Cortex of kidney (tissue), 1 donor: ENCODE measurements around the gene LAMA3.

Source experiments
- DNase-seq: peaks from one replicate; lab custom pipeline; 2025; lab: John Stamatoyannopoulos, UW

LAMA3 gene

DNA sequence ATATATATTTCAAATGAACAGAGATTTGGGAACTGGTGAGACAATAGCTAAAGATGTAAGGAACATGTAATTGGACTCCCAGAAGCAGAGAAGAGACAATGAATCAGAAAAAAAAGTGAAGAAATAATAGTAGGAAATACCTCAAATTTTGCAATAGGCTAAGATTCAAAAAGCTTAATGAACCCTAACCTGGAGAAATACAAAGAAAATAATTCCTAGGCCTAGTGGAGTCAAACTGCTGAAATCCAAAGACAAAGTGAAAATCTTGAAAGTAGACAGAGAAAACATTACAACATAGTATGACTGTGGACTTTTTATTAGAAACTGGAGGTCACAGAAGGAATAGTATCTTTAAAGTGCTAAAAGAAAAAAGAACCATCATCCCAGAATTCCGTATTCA, 76.7 kb downstream of the LAMA3 start:
- DNase-seq: no peak

DNA sequence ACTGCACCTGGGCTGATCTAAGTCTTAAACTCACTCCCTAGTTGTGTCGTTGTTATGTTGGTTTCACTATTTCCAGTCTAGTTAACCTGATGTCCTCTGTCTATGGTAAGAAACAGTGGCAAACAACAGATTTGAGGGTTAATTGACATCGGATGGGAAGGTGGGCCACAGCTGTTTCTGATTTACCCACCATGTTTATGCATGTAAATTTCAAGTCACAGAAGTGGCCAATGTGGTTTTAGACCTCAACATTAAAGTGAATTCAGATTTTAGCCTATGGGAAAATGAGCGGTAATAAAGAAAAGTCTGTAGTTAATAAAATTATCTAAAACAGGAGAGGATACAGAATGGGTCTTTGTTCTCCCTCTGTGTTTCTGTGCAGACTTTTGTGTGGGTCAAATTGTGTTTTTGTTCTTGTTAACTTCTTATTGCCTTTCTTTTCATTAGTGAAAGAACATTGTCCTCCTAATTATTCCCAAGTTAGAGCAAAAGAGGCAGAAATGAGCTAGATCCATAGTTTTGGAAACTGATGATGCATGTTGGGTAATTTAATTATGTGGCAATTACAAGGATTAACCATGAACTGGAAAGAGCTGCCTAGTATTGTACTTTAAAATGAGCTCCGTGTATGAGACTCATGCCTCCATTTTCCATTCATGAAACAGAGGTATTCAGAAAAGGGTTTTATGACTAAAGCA, 83.2 kb downstream of the LAMA3 start:
- DNase-seq: no peak

DNA sequence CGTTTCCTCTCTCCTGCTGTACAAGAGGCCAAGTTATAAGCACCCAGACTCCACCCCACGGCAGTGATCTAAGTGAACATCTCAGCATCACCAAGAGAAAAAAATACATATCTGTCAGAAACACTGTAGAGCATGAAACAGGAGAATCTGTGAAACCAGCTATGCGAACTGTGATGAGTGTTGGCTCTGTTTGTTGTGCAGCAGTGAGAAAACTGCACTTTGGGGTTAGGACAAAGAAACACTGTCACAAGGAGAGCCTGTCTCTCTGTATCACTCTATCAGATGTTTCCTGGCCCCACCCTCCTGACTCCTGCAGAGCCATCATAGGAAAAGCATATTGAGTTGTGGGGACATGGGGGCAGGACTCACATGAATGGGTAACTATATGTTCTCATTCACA, 87.1 kb downstream of the LAMA3 start:
- DNase-seq: no peak

DNA sequence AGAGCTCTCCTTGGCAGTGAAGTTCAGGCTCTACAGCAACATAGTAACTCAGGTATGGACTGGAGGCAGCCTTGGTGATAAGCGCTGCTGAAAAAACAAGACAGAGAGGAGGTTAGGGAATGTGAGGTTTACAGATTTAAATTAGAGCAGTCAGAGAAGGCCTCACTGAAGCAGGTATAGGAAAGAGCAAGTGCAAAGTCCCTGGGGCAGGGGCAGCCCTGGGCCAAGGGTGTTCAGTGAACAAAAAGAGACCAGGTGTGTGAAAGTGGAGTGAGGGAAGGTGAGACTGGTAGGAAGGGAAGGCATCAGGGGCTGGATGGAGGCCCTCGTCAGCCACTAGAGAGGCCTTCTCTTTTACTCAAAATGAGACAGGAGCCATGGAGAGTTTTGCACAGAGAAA, 89.6 kb downstream of the LAMA3 start:
- DNase-seq: no peak

DNA sequence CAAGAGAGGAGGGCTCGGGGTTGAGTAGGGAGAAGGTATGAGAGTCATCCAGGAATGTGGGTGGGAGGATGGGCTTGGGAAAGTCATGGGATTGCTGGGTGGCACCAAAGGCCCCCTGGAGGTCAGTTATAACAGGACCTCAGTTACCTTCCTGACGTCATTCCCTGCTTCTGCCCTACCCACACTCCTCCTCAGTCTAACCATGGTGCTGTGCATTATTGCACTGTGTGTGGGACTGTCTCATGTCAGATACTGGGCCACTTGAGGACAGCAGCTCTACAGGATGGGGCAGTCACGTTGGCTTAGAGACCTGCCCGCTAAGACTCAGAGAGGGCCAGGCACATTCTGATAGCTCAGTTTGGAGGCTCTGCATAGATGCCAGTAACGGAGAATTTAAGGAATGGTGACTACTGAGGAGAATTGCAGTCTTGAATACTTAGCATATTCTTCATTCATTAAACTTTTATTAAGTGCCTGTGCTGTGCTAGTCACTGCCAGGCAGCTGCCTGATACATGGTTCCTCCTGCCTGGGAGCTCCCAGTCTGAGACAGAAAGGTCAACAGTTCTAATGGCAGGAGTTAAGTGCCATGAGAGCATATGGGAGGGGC, 90.5 kb downstream of the LAMA3 start:
- no peak for DNase-seq

DNA sequence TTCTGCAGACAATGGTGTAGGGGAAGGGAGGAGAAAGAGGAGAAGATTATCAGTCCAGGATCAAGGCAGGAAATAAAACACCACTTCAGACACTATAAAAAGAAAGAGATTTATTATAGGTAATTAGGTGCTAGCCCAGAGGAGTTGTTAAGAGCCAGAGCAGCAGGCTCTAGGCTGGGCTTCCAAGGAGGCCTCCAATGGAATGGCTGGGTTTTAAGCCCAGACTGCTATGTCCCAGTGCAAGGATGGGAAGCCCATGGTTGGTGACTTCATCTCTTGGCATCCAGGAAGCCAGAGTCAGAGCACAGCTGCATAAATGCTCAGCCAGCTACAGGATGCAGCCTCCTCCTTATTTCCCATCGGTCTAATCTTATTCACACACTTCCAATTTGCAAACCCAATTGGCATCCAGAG, 95.6 kb downstream of the LAMA3 start:
- DNase-seq: no peak

DNA sequence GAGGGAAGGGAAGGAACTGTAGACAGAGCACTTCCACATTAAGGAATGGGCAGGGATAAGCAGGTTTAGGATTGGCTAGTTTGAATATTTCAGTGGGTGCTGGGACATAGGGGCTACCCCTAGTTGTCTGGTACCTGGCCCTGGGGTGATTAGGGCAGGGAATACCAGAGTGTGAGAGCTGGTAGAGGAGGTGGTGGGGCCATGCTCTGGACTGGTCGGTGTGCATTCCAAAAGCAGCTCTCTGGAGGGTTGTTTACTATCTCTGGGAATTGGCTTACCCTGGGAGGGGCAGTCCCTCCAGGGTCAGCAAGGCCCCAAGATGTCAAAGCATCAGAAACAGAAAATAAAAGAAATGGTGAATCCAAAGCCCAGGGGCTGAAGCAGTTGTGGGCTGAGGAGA, 103.8 kb downstream of the LAMA3 start:
- no peak for DNase-seq

DNA sequence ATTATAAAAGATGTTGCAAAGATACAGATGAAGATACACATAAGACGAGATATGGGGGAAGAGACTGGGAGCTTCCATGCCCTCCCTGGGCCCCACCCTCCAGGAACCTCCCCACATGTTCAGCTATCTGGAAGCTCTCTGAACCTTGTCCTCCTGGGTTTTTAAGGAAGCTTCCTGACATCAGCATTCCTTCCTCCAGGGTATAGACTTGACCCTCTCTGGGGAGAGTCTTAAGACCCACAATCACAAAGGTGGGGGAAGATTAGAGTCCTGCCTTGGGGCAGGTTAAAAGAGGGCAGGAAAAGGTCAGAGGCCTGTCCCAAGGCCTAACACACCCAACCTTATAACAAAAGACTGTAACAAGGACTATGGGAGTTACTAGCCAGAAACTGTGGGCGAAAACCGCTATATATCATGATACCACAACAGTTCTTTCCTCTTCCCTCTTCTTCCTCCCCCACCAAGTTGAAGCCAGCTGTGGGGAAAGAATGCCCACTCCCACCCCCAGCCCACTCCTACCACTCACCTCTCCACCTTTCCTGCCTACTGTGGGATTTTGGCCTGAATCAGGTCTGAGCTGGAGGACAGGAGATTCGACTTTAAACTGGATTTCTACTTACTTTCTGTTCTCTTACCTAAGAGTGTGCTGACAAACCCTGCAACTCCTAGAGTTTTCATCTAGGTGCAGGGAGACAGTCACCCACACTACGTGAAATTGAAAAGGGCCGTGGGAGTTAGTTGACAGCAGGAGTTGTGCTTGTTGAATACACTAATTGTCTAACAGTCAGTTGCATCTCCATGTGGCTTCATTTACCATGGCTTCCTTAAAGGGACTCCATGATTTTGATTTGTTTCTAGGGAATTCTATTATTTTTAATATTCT, 105.0 kb downstream of the LAMA3 start:
- no peak for DNase-seq

DNA sequence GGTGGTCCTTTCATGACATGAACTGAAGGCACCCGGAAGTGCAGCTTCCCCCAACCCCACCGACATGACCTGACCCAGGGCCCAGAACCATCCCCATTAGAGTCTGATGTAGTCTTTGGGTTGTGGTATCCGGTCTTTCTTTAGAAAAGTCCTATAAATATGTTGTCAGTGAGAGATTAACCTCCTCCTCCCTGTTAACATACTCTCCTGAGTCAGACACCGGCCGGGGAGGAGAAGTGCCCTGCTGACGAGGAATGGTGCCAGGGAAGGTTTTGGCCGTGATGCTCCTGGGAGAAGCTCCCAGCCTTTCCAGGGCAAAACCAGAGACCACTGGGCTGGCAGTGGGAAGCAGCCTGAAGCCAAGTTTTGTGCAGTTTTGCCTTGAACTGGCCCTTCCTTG, 109.0 kb downstream of the LAMA3 start:
- no peak for DNase-seq

DNA sequence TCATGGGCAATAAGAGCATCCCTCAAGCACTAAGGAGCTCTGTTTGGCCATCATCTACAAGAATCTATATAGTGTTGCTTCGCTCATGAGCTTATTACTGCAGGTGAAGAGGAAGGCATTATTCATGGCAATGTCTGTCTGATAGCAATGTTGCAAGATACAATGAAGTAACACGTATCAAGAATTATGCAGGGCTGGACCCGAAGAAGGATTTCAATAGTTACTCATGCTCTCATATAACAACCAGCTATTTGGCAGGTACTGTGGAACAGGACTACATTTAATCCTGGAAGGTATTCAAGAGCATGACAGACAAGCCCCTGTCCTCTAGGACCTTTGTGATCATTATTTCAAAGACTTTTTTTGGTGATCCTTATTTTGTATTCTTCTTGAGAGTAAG, 109.6 kb downstream of the LAMA3 start:
- DNase-seq: no peak

DNA sequence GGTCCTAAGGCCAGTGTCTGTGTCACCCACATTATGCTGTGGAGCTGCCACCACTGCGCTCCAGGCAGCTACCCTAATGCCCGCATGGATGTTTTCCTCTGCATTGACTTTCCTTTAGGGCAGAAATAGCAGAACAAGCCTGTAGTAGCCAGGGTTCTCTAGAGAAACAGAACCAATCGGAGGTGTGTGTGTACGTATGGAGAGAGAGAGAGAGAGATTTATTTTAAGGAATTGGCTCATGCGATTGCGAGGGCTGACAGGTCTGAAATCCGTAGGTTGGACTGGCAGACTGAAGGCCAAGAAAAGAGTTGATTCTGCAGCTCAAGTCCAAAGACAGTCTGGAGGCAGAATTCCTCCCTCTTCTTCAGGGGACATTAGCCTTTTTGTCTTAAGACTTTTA, 110.3 kb downstream of the LAMA3 start:
- DNase-seq: no peak

DNA sequence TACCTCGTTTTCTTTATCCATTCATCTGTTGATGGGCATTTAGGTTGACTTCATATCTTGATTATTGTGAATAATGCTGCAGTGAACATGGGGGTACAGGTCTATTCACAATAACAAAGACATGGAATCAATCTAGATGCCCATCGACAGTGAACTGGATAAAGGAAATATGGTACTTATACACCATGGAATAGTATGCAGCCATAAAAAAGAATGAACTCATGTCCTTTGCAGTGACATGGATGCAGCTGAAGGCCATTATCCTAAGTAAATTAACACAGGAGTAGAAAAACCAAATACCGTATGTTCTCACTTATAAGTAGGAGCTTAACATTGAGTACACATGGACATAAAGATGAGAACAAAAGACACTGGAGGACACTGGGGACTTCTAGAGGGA, 111.6 kb downstream of the LAMA3 start:
- no peak for DNase-seq

DNA sequence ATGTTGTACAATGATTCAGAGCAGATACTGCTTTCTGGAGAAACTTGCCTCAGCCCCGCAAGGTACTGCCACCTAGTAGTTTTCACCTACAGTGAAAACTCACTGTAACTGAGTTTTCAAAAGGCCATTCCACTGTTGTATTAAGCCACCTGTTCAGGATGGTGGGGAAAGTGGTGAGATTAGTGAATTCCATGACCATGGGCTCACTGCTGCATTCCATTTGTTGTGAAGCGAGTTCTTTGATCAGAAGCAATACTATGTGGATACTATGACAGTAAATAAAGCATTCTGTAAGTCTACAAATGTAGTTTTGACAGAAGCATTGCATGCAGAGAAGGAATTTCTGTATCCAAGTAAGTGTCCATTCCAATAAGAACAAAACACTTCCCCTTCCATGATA, 113.6 kb downstream of the LAMA3 start:
- no peak for DNase-seq

DNA sequence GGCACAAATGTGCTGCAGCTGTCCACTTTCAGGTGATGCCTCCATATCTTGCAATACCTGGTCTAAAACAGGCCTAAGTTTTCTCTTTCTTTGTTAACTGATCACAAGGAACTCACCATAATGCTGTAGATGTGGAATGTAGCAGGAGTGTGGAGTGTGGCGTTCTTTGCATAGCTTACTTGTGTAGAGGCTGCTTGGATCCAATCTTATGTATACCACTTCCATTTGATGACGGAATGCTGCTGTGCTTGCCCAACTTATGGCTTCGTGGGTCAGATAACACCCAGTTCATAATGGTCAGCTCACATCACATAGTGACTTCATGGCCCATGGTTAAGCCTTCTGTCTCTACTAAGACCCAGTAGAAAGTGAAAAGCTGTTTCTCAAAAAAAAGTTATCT, 114.5 kb downstream of the LAMA3 start:
- DNase-seq: no peak

DNA sequence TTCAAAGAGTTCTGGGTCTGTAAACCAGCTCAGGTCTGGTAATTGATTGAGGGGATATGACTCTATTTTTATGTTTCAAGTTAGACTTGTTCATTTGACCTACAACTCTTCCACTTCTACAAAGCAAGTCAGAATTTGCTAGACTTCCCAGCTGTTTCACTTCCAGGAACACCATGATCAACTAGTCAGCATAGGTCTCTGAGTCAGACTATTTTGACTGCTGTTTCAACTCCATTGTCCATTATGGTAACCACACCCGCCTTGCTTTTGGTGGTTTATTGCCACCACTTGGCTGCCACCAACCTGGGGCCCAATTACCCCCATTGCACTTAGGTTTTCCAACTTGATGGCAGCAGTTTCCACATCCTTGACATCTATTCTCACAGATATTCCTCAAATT, 116.6 kb downstream of the LAMA3 start:
- DNase-seq: no peak

DNA sequence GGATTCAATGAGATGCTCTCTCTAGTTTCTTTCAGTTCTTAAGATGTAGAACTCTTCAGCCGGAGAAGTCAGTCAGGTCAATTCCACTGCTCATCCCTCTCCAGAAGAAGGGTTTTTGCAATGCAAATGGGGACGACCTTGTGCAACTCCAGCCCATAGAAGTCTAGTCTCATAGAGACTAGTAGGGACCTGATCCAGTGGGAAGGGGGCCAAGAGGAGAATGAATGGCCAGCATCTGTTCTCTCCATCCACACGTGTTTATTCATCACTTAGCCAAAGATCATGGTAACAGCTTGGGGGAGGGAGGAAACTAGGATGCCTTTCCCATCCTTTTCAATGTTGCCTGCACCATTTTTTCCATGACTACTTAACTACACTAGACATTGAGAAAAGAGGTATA, 120.2 kb downstream of the LAMA3 start:
- no peak for DNase-seq

DNA sequence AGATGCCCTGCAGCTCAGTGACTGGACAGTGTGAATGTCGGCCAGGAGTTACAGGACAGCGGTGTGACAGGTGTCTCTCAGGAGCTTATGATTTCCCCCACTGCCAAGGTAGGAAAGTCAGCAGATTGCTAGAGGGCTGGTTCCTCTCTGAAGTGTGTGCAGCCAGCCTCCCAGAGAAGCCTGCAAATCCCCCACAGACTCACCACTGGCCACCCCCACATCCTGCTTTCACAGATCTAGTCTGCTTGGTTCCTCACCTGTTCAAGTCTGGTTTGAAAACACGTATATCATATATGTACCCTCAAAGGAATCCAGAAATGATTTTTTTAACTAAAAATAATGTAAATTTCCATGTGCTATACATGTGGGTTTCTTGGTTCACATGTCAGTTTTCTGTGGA, 121.1 kb downstream of the LAMA3 start:
- no peak for DNase-seq

DNA sequence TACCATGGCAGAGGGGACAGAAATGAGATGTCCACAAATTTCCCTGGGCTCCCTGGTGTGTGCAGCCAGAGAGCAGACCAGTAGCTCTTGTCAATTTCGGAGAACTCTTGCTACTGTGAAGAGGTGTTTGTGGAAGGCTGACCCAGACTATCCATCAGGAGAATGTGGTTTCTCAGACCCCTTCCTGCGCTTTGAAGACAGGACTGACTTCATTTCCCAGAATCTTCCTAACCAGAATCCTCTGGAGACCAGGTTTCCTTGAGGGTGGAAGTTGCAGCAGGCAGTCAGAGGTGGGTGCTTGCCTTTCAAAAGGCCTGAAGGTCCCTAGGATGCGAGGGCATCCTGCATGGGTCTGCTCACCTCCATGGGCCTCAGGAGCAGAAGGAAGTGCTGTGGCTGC, 121.9 kb downstream of the LAMA3 start:
- DNase-seq: no peak

DNA sequence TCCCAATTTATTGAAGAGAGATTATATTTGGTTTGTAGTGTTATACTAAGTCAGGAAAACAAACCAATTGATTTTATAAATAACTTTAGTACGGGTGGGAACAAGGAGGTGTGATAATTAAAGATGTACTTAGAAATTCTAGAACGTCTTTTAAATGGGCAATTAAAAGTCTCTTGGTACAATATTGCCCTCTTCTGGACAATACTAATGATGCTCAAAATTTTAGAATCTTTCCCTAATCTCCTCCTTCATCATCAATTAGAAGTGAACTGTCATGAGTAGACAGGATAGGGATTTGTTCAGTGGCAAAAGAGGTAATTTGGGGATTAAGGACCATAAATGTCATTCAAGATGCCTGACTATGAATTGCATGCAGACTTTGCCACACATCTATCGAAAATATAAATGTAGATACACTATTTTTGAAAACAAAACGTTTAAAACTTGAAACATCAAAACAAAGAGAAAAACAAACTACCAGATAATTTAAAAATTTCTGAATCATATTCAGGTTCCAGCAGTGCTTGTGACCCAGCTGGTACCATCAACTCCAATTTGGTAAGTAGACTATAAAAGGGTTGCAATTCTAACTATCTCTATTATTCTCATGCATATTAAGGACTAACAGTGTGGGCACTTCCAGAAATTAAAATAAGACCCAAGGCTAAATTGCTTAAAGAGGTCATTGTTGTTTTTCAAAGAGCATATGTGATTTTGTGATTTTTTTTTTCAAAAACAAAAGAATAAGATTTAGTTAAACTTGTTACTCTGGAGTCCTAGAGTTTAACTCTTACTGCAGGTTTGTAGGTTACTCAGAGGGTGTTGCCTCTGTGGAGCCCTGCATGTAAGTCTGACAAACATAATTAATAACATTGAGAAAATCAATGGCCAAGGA, 123.5 kb downstream of the LAMA3 start:
- no peak for DNase-seq

DNA sequence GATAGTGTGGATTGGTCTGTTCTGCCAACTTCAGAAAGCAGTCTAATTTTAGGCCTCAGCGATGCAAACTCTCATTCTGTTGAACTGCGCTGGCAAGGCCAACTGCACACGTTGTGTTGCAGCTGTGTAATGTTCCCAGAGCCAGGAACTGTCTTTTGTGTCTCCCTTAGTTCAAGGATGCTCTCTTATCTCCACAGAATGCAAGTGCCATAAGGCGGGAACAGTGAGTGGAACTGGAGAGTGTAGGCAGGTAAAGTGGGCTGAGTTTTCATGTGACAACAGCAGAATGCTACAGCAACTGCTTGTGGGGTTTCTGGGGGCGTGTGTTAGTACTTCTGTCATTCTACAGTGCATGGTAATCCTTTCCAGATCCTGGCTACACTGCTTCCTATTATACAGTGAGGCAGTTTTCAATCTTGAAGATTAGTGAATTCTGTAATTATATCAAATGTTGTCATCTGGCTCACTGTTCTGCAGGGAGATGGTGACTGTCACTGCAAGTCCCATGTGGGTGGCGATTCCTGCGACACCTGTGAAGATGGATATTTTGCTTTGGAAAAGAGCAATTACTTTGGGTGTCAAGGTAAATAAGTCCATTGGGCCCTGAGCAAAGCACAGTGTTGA, 125.8 kb downstream of the LAMA3 start:
- DNase-seq: no peak

DNA sequence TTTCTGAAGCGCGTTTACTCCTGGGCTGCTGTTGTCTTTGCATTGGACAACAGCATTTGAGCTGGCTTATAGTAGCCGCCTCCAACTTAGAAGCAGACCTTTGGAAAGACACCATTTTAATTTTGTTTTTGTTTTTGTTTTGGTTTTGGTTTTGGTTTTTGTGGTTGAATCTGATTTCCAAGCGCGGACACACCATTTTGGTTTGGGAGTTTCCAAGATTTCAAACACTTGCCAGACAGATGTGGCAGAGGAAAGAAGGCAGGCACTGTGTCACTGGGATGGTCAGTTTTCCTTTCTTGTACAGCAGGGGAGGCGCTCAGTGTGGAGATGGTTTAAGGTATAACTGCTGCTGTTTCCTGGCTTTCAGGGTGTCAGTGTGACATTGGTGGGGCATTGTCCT, 126.8 kb downstream of the LAMA3 start:
- DNase-seq: no peak

DNA sequence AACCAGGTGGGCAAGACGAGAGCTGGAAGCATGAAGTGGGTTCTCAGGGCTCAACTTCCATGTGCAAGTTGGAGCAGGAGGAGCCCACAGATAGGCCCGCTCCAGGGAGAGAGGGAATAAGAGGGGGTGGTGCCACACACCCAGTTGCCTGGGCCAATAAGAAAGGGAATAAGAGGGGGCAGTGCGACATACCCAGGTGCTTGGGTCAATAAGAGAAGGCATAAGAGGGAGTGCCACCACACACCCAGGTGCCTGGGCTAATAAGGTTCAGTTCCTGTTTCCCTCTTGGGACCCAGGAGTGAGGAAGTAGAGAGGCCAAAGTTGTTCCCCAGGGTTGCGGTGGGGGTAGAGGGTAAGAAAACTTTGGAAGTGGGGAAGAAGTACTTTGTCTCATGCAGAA, 127.5 kb downstream of the LAMA3 start:
- no peak for DNase-seq
